HL-60 (cell line): ENCODE results near the gene PNMA8C.

Source experiments
- POLR2AphosphoS5 ChIP-seq: IDR thresholded peaks from 2 replicates; pipeline ENCODE4 v1.6.1; 2012; ENCODE audit warnings: low read depth
- TF ChIP-seq, protein P1 (sequence below): IDR thresholded peaks from one replicate; pipeline ENCODE4 v1.5.1; 2011; ENCODE audit warnings: low read length, control low read depth, inconsistent platforms; ENCODE audit not compliant: insufficient read depth

- TF ChIP-seq, protein P1, sequence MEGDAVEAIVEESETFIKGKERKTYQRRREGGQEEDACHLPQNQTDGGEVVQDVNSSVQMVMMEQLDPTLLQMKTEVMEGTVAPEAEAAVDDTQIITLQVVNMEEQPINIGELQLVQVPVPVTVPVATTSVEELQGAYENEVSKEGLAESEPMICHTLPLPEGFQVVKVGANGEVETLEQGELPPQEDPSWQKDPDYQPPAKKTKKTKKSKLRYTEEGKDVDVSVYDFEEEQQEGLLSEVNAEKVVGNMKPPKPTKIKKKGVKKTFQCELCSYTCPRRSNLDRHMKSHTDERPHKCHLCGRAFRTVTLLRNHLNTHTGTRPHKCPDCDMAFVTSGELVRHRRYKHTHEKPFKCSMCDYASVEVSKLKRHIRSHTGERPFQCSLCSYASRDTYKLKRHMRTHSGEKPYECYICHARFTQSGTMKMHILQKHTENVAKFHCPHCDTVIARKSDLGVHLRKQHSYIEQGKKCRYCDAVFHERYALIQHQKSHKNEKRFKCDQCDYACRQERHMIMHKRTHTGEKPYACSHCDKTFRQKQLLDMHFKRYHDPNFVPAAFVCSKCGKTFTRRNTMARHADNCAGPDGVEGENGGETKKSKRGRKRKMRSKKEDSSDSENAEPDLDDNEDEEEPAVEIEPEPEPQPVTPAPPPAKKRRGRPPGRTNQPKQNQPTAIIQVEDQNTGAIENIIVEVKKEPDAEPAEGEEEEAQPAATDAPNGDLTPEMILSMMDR, result no peak
- TF ChIP-seq POLR2AphosphoS5, result no peak
Observed at GRCh38 chr19:46381346-46381745, 47.4 kb downstream of the PNMA8C start.
